CD4-positive, CD25-positive, alpha-beta regulatory T cell (primary cell): ENCODE data around the gene PGAM1. TPM values are rescaled to one million over a fixed set of nuclear protein-coding genes. Genes with fewer than 3 reads are reported as not detected.

Source experiments
- ATAC-seq, 2 donors: fragments of 150-1000 bp; cut with Tn5 transposase; one replicate each; pipeline ENCODE4 v1.10.0; 2021; ENCODE audit warnings: low read depth in 2 of 2, moderate number of reproducible peaks in 2 of 2, moderate library complexity in 1 of 2
- DNase-seq, 3 donors: peaks; one replicate each; pipeline versions ENCODE4 v3.0.0 to v3.0.0-alpha.2; 2012 to 2022; ENCODE audit warnings: mixed read lengths in 1 of 3
- H3K27ac ChIP-seq: one replicate; pipeline ENCODE4 v1.7.0; 2013; ENCODE audit warnings: mild to moderate bottlenecking, low read length; ENCODE audit not compliant: insufficient read depth, poor library complexity, severe bottlenecking
- H3K27me3 ChIP-seq: one replicate; pipeline ENCODE4 v1.7.0; 2013; ENCODE audit warnings: low read length; ENCODE audit not compliant: control insufficient read depth, insufficient read depth
- H3K36me3 ChIP-seq: one replicate; pipeline ENCODE4 v1.7.0; 2013; ENCODE audit warnings: mild to moderate bottlenecking, low read length, moderate library complexity; ENCODE audit not compliant: control insufficient read depth, insufficient read depth
- H3K4me1 ChIP-seq: 2 replicates; pipeline ENCODE4 v1.7.0; 2013; ENCODE audit warnings: mild to moderate bottlenecking, low read length; ENCODE audit not compliant: insufficient read depth, control insufficient read depth, poor library complexity, severe bottlenecking
- H3K4me3 ChIP-seq: one replicate; pipeline ENCODE4 v1.7.0; 2013; ENCODE audit warnings: low read depth, mild to moderate bottlenecking, low read length, moderate library complexity
- H3K9me3 ChIP-seq, 2 experiments: 1 replicate in 1 of 2; 2 replicates in 1 of 2; pipeline ENCODE4 v1.7.0; 2013; ENCODE audit warnings: low read length in 2 of 2, mild to moderate bottlenecking in 1 of 2, moderate library complexity in 1 of 2; ENCODE audit not compliant: control insufficient read depth in 2 of 2
- H3K27ac Mint-ChIP-seq, 3 donors: one replicate each; pipeline ENCODE4 v1.8.0; 2020 to 2022; ENCODE audit warnings: mild to moderate bottlenecking in 3 of 3, mixed read lengths in 3 of 3, moderate library complexity in 2 of 3
- H3K27me3 Mint-ChIP-seq: one replicate; pipeline ENCODE4 v1.8.0; 2022; ENCODE audit warnings: mild to moderate bottlenecking, mixed read lengths
- H3K36me3 Mint-ChIP-seq: one replicate; pipeline ENCODE4 v1.8.0; 2020; ENCODE audit warnings: mixed read lengths
- H3K4me1 Mint-ChIP-seq, 4 donors: one replicate each; pipeline ENCODE4 v1.8.0; 2020 to 2022; ENCODE audit warnings: mixed read lengths in 4 of 4, mild to moderate bottlenecking in 1 of 4
- H3K4me3 Mint-ChIP-seq, 4 donors: one replicate each; pipeline ENCODE4 v1.8.0; 2020 to 2022; ENCODE audit warnings: mild to moderate bottlenecking in 4 of 4, mixed read lengths in 4 of 4, moderate library complexity in 3 of 4
- H3K9me3 Mint-ChIP-seq, 7 donors: one replicate each; pipeline ENCODE4 v1.8.0; 2020 to 2022; ENCODE audit warnings: mixed read lengths in 7 of 7, mild to moderate bottlenecking in 3 of 7, moderate library complexity in 2 of 7
- polyA plus RNA-seq, 4 donors: library from polyadenylated mRNA; unstranded; fragments of 300-500 nt; fragmentation: Illumina TruSeq; gene quantifications; one replicate each; pipeline ENCODE4 v1.2.3, GENCODE V29; 2021
- total RNA-seq: library from RNA; stranded (reverse); gene quantifications from one replicate; pipeline ENCODE4 v1.2.3, GENCODE V29; 2022

Gene PGAM1
- total and polyA plus RNA-seq, 5 donors from 2014 or later, result 98.8 to 375 (median 271) TPM

DNA sequence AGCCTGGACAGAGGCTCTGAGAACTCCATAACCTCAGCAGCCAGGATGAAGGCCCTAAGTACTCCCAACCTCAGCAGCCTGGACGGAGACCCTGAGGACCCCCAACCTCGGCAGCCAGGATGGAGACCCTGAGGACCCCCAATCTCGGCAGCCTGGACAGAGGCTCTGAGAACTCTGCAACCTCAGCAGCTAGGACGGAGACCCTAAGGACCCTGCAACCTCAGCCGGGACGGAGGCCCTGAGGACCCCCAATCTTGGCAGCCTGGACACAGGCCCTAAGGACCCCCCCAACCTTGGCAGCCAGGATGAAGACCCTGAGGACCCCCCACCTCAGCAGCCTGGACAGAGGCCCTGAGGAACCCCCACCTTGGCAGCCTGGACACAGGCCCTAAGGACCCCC is 41.4 kb upstream of the PGAM1 start:
- no peak overlapping the region for H3K27ac ChIP-seq
- Mint-ChIP-seq H3K36me3 (peaks cover 21% of the 10 kb centered on the region), H3K27me3 (no peaks in the 10 kb centered on the region), H3K9me3 (no peaks in the 10 kb centered on the region), H3K4me3 (no peak overlapping the region), H3K27ac (no peak overlapping the region), H3K4me1 (peaks cover 0 to 2% (median 0%) of the 10 kb centered on the region in 4 donors)
- peaks cover 16% of the 10 kb centered on the region for H3K36me3 ChIP-seq
- no peaks in the 10 kb centered on the region for H3K4me1 ChIP-seq
- ATAC-seq (no peak), DNase-seq (no peak)
- no peaks in the 10 kb centered on the region for H3K27me3 ChIP-seq
- H3K9me3 ChIP-seq, result no peaks in the 10 kb centered on the region
- H3K4me3 ChIP-seq, result no peak overlapping the region

- Mint-ChIP-seq H3K9me3 (no peaks in the 10 kb centered on the region), H3K27me3 (no peaks in the 10 kb centered on the region), H3K4me3 (no peak overlapping the region), H3K36me3 (peaks cover 20% of the 10 kb centered on the region), H3K4me1 (peaks cover 0 to 2% (median 0%) of the 10 kb centered on the region in 4 donors), H3K27ac (peak overlapping the region in 2 of 3 donors; percentile 31 to 35)
- DNase-seq (no peak), ATAC-seq (peak in 1 of 2 donors; percentile 23)
- Histone ChIP-seq H3K27ac (no peak overlapping the region), H3K36me3 (peaks cover 23% of the 10 kb centered on the region), H3K4me3 (no peak overlapping the region), H3K4me1 (no peaks in the 10 kb centered on the region), H3K27me3 (no peaks in the 10 kb centered on the region), H3K9me3 (no peaks in the 10 kb centered on the region)
Observed at GRCh38 chr10:97385565-97385964, 40.4 kb upstream of the PGAM1 start.

GRCh38 chr10:97388152-97388551 is 37.8 kb upstream of the PGAM1 start:
- peaks cover 0 to 3% (median 0%) of the 10 kb centered on the region in 4 donors for H3K4me1 Mint-ChIP-seq
- peaks cover 22% of the 10 kb centered on the region for H3K36me3 ChIP-seq
- H3K9me3 ChIP-seq, result no peaks in the 10 kb centered on the region
- H3K27ac Mint-ChIP-seq, result no peak overlapping the region
- H3K27ac ChIP-seq, result no peak overlapping the region
- no peak for ATAC-seq
- no peaks in the 10 kb centered on the region for H3K27me3 Mint-ChIP-seq
- no peaks in the 10 kb centered on the region for H3K4me1 ChIP-seq
- no peak overlapping the region for H3K4me3 Mint-ChIP-seq
- H3K36me3 Mint-ChIP-seq, result peaks cover 22% of the 10 kb centered on the region
- DNase-seq, result no peak
- H3K27me3 ChIP-seq, result no peaks in the 10 kb centered on the region
- H3K9me3 Mint-ChIP-seq, result peaks cover 0 to 1% (median 0%) of the 10 kb centered on the region in 7 donors
- H3K4me3 ChIP-seq, result no peak overlapping the region

GRCh38 chr10:97390091-97390490 is 35.9 kb upstream of the PGAM1 start:
- peaks cover 34% of the 10 kb centered on the region for H3K36me3 ChIP-seq
- Mint-ChIP-seq H3K4me3 (no peak overlapping the region), H3K27ac (no peak overlapping the region)

GRCh38 chr10:97393034-97393573 is 32.9 kb upstream of the PGAM1 start:
- no peak for DNase-seq
- Mint-ChIP-seq H3K4me1 (peaks cover 0 to 8% (median 2%) of the 10 kb centered on the region in 4 donors), H3K27me3 (no peaks in the 10 kb centered on the region), H3K4me3 (no peak overlapping the region), H3K27ac (no peak overlapping the region), H3K9me3 (peaks cover 0 to 1% (median 0%) of the 10 kb centered on the region in 7 donors), H3K36me3 (peaks cover 30% of the 10 kb centered on the region)
- Histone ChIP-seq H3K27ac (no peak overlapping the region), H3K36me3 (peaks cover 38% of the 10 kb centered on the region), H3K4me3 (no peak overlapping the region), H3K4me1 (no peaks in the 10 kb centered on the region), H3K9me3 (no peaks in the 10 kb centered on the region), H3K27me3 (no peaks in the 10 kb centered on the region)
- no peak for ATAC-seq

More at GRCh38 chr10:97390091-97390490, 35.9 kb upstream of the PGAM1 start:
- Histone ChIP-seq H3K27me3 (no peaks in the 10 kb centered on the region), H3K4me3 (no peak overlapping the region), H3K27ac (no peak overlapping the region), H3K4me1 (no peaks in the 10 kb centered on the region), H3K9me3 (no peaks in the 10 kb centered on the region)
- Mint-ChIP-seq H3K27me3 (no peaks in the 10 kb centered on the region), H3K9me3 (peaks cover 0 to 1% (median 0%) of the 10 kb centered on the region in 7 donors), H3K36me3 (peaks cover 28% of the 10 kb centered on the region), H3K4me1 (peaks cover 0 to 6% (median 0%) of the 10 kb centered on the region in 4 donors)
- ATAC-seq (no peak), DNase-seq (no peak)

DNA sequence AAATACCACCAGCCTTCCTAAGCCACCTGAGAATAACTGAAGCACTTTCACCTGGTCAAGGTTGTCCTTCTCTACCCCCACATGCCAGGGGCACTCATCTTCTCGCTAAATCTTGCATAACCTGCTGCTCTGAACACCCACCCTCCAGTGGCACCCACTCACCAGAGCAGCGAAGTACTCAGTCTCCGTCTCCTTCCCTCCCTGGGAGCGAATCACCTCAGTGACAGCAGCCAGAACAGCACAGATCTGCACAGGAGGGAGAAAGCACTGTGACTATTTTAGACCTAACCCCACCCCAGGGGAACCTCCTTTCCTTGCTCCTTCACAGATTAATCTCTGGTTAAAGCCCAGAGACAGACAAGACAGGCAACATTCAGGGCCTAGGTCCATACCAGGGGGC is 29.9 kb upstream of the PGAM1 start:
- ATAC-seq, result no peak
- peaks cover 3 to 13% (median 8%) of the 10 kb centered on the region in 4 donors for H3K4me1 Mint-ChIP-seq
- Histone ChIP-seq H3K27ac (no peak overlapping the region), H3K4me3 (no peak overlapping the region), H3K27me3 (no peaks in the 10 kb centered on the region), H3K9me3 (no peaks in the 10 kb centered on the region), H3K36me3 (peaks cover 21% of the 10 kb centered on the region), H3K4me1 (peaks cover 11% of the 10 kb centered on the region)
- H3K27ac Mint-ChIP-seq, result peak overlapping the region in 1 of 3 donors; percentile 33
- H3K9me3 Mint-ChIP-seq, result no peaks in the 10 kb centered on the region
- peak overlapping the region in 2 of 4 donors; percentile 10 to 19 for H3K4me3 Mint-ChIP-seq
- no peaks in the 10 kb centered on the region for H3K27me3 Mint-ChIP-seq
- peaks cover 16% of the 10 kb centered on the region for H3K36me3 Mint-ChIP-seq
- DNase-seq, result no peak

DNA sequence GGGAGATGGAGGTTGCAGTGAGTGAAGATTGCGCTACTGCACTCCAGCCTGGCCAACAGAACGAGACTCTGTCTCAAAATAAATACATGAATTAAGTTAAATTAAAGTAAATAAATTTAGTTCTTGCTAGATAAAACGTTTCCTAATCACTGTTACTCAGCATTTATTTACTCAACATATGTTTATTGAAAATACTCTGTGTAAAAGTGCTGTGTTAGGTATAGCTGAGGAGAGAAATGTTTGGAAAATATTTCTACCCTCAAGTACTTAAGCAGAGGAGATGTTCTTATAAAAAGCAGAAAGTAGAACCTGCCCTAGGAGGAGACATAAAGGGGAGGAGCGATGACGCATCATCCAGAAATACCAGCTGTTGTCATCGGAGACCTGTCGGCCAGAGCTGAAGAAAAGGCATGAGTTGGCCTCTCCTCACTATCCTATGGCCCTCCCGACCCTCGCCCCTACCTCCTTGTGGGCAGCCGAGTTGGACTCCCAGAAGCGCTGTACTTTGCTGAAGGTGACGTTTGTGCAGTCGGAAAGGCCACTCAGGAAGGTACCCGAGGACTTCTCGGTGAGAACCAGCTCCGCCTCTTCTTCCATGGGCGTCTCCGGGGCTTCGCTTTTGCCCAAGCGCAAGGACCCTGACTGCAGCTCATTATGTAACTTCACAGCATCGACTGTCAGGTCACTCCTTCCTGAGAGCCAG is 26.0 kb upstream of the PGAM1 start:
- ATAC-seq (no peak), DNase-seq (peak in 1 of 3 donors; percentile 32)
- Mint-ChIP-seq H3K27ac (peak overlapping the region in 2 of 3 donors; percentile 99), H3K36me3 (peaks cover 7% of the 10 kb centered on the region), H3K4me3 (peak overlapping the region; percentile 89 to 97 (median 94)), H3K27me3 (no peaks in the 10 kb centered on the region), H3K9me3 (no peaks in the 10 kb centered on the region), H3K4me1 (peaks cover 3 to 18% (median 8%) of the 10 kb centered on the region in 4 donors)
- Histone ChIP-seq H3K9me3 (no peaks in the 10 kb centered on the region), H3K36me3 (peaks cover 8% of the 10 kb centered on the region), H3K4me1 (peaks cover 16% of the 10 kb centered on the region), H3K4me3 (peak overlapping the region; percentile 89), H3K27me3 (no peaks in the 10 kb centered on the region), H3K27ac (peak overlapping the region; percentile 93)
